Liver (tissue), 9 donors: ENCODE data around the gene OR6C4. TPM values are rescaled to one million over a fixed set of nuclear protein-coding genes. Genes with fewer than 3 reads are reported as not detected.

Source experiments
- DNase-seq: peaks from one replicate; pipeline ENCODE4 v3.0.0-alpha.2; 2017; ENCODE audit warnings: low spot score
- H3K27ac ChIP-seq, 2 donors: one replicate each; pipeline ENCODE4 v1.7.0; 2013; ENCODE audit warnings: inconsistent platforms in 2 of 2, low read length in 2 of 2, control low read depth in 1 of 2, low read depth in 1 of 2, mild to moderate bottlenecking in 1 of 2
- H3K27me3 ChIP-seq, 4 donors: one replicate each; pipeline versions ENCODE4 v1.6.1 to v1.7.0; 2013; ENCODE audit warnings: low read length in 3 of 4, inconsistent platforms in 1 of 4, mild to moderate bottlenecking in 1 of 4, moderate library complexity in 1 of 4; ENCODE audit not compliant: control insufficient read depth in 4 of 4, insufficient read depth in 4 of 4
- H3K36me3 ChIP-seq, 4 donors: one replicate each; pipeline versions ENCODE4 v1.6.1 to v1.7.0; 2013; ENCODE audit warnings: low read length in 3 of 4, mild to moderate bottlenecking in 3 of 4, low read depth in 1 of 4, moderate library complexity in 1 of 4; ENCODE audit not compliant: control insufficient read depth in 4 of 4, insufficient read depth in 3 of 4
- H3K4me1 ChIP-seq, 4 donors: one replicate each; pipeline versions ENCODE4 v1.6.1 to v1.7.0; 2013; ENCODE audit warnings: low read length in 3 of 4, mild to moderate bottlenecking in 3 of 4, moderate library complexity in 1 of 4; ENCODE audit not compliant: control insufficient read depth in 4 of 4, insufficient read depth in 4 of 4
- H3K4me3 ChIP-seq, 3 donors: one replicate each; pipeline versions ENCODE4 v1.6.1 to v1.7.0; 2013; ENCODE audit warnings: low read length in 3 of 3, control low read depth in 1 of 3, low read depth in 1 of 3, mild to moderate bottlenecking in 1 of 3
- H3K9ac ChIP-seq, 2 donors: one replicate each; pipeline ENCODE4 v1.7.0; 2013; ENCODE audit warnings: low read length in 2 of 2, mild to moderate bottlenecking in 2 of 2, moderate library complexity in 2 of 2, control low read depth in 1 of 2, low read depth in 1 of 2
- H3K9me3 ChIP-seq, 4 donors: one replicate each; pipeline versions ENCODE4 v1.6.1 to v1.7.0; 2013; ENCODE audit warnings: low read length in 3 of 4; ENCODE audit not compliant: control insufficient read depth in 4 of 4
- ATF3 ChIP-seq: IDR thresholded peaks from 2 replicates; pipeline ENCODE4 v1.6.1; 2016; ENCODE audit warnings: antibody characterized with exemption
- EGR1 ChIP-seq, 2 donors: IDR thresholded peaks; 2 replicates each; pipeline ENCODE4 v1.6.1; 2016 to 2018; ENCODE audit warnings: antibody characterized with exemption in 2 of 2, low read depth in 2 of 2
- FOXA1 ChIP-seq: IDR thresholded peaks from 2 replicates; pipeline ENCODE4 v1.6.1; 2016; ENCODE audit warnings: antibody characterized with exemption
- FOXA2 ChIP-seq: IDR thresholded peaks from 2 replicates; pipeline ENCODE4 v1.6.1; 2016; ENCODE audit warnings: antibody characterized with exemption
- GABPA ChIP-seq, 2 donors: IDR thresholded peaks in 1 of 2; conservative IDR thresholded peaks in 1 of 2; 2 replicates each; pipeline ENCODE4 v1.6.1; 2016; ENCODE audit warnings: antibody characterized with exemption in 2 of 2, mild to moderate bottlenecking in 1 of 2, moderate library complexity in 1 of 2
- HNF4A ChIP-seq, 2 donors: conservative IDR thresholded peaks; 2 replicates each; pipeline ENCODE4 v1.6.1; 2016; ENCODE audit warnings: antibody characterized with exemption in 2 of 2, mild to moderate bottlenecking in 2 of 2
- HNF4G ChIP-seq: IDR thresholded peaks from 2 replicates; pipeline ENCODE4 v1.6.1; 2016; ENCODE audit warnings: antibody characterized with exemption
- JUND ChIP-seq, 2 donors: IDR thresholded peaks; 2 replicates each; pipeline ENCODE4 v1.6.1; 2016; ENCODE audit warnings: antibody characterized with exemption in 2 of 2
- MAX ChIP-seq: IDR thresholded peaks from 2 replicates; pipeline ENCODE4 v1.6.1; 2016; ENCODE audit warnings: antibody characterized with exemption
- NR2F2 ChIP-seq: IDR thresholded peaks from 2 replicates; pipeline ENCODE4 v1.6.1; 2016; ENCODE audit warnings: antibody characterized with exemption
- RAD21 ChIP-seq, 2 donors: IDR thresholded peaks; 2 replicates each; pipeline ENCODE4 v1.6.1; 2016; ENCODE audit warnings: antibody characterized with exemption in 2 of 2, mild to moderate bottlenecking in 2 of 2
- SP1 ChIP-seq: IDR thresholded peaks from 2 replicates; pipeline ENCODE4 v1.6.1; 2018; ENCODE audit warnings: antibody characterized with exemption, mild to moderate bottlenecking
- TAF1 ChIP-seq: conservative IDR thresholded peaks from 2 replicates; pipeline ENCODE4 v1.6.1; 2016; ENCODE audit warnings: antibody characterized with exemption, mild to moderate bottlenecking
- YY1 ChIP-seq: IDR thresholded peaks from 2 replicates; pipeline ENCODE4 v1.6.1; 2016; ENCODE audit warnings: antibody characterized with exemption, mild to moderate bottlenecking
- WGBS: extraction: QIAGEN DNeasy Blood & Tissue Kit; methylation state at CpG from one replicate; pipeline ENCODE4 v1.1.7; 2013; 5-methylcytosine and 5-hydroxymethylcytosine counted together
- polyA plus RNA-seq, 2 donors: library from polyadenylated mRNA; stranded (reverse) in 1 of 2; unstranded in 1 of 2; fragments of 200-250 nt in 1 of 2; fragments of >200 nt in 1 of 2; fragmentation: Nextera tagmentation in 1 of 2; extraction: Ambion mirVana in 1 of 2; gene quantifications; one replicate each; pipeline versions ENCODE4 v1.2.1 to v1.2.3, GENCODE V29; 2013 to 2015
- total RNA-seq, 2 donors: library from RNA; depleted of rRNA; stranded (reverse); fragments of >200 nt; gene quantifications; one replicate each; pipeline ENCODE4 v1.2.3, GENCODE V29; 2014
- TF ChIP-seq, protein P1 (sequence below): IDR thresholded peaks from 2 replicates; pipeline ENCODE4 v1.6.1; 2016; ENCODE audit warnings: antibody characterized with exemption
- TF ChIP-seq, protein P2 (sequence below): fragments of 150-350 bp; IDR thresholded peaks from 2 replicates; pipeline ENCODE4 v1.5.1; 2017; ENCODE audit warnings: improper control_type of control experiment, low read depth, low read length; ENCODE audit not compliant: missing input control
- TF ChIP-seq, protein P3 (sequence below): IDR thresholded peaks from 2 replicates; pipeline ENCODE4 v1.6.1; 2016; ENCODE audit warnings: antibody characterized with exemption, mild to moderate bottlenecking
- donor health status: healthy.
- donor health status: healthy.
- donor health status: healthy.
- donor health status: healthy.
- donor health status: healthy.

Gene OR6C4
- total and polyA plus RNA-seq, 4 donors: not detected

DNA sequence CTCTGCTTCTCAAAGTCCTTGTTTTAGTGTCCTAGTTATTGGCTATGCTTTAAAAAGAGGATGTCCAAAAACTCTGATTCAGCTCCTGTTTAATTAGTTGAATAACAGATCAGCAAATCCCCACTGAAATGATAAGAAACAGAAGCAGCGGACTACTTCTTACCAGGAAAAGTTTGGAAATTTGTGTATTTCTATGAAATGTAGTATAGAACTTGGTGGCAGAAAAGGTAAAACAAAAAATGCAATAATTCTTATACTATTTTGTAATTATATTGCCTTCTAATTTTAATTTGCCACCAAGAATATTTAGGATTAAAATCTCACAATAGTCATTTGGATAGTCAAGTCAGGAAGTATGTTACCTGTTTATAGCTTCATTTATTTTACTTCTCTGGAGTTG lies 22.8 kb downstream of the OR6C4 start, which contains the start of gene OR2AP1:
Gene OR2AP1 (plus strand): TSS at position 301 of the 400 bp plus-strand sequence. CDS start 1,947 bp downstream, outside the sequence.
- no peak within 1 kb of the TSS for H3K4me3 ChIP-seq
- DNase-seq: no peak
- no peaks in the 10 kb centered on the region for H3K4me1 ChIP-seq
- no peaks in the 10 kb centered on the region for H3K36me3 ChIP-seq
- no peak within 1 kb of the TSS for H3K9ac ChIP-seq
- no peak within 1 kb of the TSS for H3K27ac ChIP-seq
- WGBS: 96% methylated on average over 1 of the region's 1 CpG
- peaks cover 0 to 4% (median 0%) of the 10 kb centered on the region in 4 donors for H3K27me3 ChIP-seq
- TF ChIP-seq TAF1 (no peak), FOXA2 (no peak), NR2F2 (no peak), JUND (IDR thresholded peaks at IDR 0.05) (no peak), YY1 (no peak), EGR1 (IDR thresholded peaks at IDR 0.05; ENCODE audit: low read depth in 2 of 2) (no peak), HNF4G (no peak), HNF4A (conservative IDR thresholded peaks at IDR 0.05) (no peak), MAX (no peak), FOXA1 (no peak), RAD21 (IDR thresholded peaks at IDR 0.05) (no peak), ATF3 (no peak)
- TF ChIP-seq, protein P1, sequence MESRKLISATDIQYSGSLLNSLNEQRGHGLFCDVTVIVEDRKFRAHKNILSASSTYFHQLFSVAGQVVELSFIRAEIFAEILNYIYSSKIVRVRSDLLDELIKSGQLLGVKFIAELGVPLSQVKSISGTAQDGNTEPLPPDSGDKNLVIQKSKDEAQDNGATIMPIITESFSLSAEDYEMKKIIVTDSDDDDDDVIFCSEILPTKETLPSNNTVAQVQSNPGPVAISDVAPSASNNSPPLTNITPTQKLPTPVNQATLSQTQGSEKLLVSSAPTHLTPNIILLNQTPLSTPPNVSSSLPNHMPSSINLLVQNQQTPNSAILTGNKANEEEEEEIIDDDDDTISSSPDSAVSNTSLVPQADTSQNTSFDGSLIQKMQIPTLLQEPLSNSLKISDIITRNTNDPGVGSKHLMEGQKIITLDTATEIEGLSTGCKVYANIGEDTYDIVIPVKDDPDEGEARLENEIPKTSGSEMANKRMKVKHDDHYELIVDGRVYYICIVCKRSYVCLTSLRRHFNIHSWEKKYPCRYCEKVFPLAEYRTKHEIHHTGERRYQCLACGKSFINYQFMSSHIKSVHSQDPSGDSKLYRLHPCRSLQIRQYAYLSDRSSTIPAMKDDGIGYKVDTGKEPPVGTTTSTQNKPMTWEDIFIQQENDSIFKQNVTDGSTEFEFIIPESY: no peak
- TF ChIP-seq, protein P2, sequence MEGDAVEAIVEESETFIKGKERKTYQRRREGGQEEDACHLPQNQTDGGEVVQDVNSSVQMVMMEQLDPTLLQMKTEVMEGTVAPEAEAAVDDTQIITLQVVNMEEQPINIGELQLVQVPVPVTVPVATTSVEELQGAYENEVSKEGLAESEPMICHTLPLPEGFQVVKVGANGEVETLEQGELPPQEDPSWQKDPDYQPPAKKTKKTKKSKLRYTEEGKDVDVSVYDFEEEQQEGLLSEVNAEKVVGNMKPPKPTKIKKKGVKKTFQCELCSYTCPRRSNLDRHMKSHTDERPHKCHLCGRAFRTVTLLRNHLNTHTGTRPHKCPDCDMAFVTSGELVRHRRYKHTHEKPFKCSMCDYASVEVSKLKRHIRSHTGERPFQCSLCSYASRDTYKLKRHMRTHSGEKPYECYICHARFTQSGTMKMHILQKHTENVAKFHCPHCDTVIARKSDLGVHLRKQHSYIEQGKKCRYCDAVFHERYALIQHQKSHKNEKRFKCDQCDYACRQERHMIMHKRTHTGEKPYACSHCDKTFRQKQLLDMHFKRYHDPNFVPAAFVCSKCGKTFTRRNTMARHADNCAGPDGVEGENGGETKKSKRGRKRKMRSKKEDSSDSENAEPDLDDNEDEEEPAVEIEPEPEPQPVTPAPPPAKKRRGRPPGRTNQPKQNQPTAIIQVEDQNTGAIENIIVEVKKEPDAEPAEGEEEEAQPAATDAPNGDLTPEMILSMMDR: no peak
- TF ChIP-seq, protein P3, sequence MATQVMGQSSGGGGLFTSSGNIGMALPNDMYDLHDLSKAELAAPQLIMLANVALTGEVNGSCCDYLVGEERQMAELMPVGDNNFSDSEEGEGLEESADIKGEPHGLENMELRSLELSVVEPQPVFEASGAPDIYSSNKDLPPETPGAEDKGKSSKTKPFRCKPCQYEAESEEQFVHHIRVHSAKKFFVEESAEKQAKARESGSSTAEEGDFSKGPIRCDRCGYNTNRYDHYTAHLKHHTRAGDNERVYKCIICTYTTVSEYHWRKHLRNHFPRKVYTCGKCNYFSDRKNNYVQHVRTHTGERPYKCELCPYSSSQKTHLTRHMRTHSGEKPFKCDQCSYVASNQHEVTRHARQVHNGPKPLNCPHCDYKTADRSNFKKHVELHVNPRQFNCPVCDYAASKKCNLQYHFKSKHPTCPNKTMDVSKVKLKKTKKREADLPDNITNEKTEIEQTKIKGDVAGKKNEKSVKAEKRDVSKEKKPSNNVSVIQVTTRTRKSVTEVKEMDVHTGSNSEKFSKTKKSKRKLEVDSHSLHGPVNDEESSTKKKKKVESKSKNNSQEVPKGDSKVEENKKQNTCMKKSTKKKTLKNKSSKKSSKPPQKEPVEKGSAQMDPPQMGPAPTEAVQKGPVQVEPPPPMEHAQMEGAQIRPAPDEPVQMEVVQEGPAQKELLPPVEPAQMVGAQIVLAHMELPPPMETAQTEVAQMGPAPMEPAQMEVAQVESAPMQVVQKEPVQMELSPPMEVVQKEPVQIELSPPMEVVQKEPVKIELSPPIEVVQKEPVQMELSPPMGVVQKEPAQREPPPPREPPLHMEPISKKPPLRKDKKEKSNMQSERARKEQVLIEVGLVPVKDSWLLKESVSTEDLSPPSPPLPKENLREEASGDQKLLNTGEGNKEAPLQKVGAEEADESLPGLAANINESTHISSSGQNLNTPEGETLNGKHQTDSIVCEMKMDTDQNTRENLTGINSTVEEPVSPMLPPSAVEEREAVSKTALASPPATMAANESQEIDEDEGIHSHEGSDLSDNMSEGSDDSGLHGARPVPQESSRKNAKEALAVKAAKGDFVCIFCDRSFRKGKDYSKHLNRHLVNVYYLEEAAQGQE: no peak
- peaks cover 11 to 14% (median 14%) of the 10 kb centered on the region in 4 donors for H3K9me3 ChIP-seq

DNA sequence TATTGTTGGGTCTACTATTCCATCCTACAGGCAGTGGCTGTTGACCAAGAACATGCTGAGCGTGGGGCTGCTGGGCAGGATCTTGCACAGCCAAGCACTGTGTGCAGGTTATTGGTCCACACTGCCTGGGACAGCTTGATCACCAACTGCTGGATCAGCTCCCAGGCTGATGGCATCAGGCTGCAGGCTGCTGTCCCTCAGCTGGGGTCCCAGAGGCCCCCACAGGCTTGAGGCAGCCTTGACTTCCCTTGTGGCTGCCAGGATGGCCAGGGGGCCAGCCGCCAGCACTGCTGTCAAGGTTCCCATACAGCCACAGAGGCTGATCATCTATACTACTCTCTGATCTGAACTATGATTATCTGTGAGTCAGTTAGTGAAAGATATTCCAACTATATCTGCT lies 32.7 kb downstream of the OR6C4 start:
- DNase-seq: no peak
- H3K9ac ChIP-seq: no peak overlapping the region
- H3K27me3 ChIP-seq: peaks cover 0 to 5% (median 0%) of the 10 kb centered on the region in 4 donors
- TF ChIP-seq JUND (IDR thresholded peaks at IDR 0.05) (no peak), SP1 (no peak), GABPA (IDR thresholded peaks at IDR 0.05 in 1 of 2, conservative IDR thresholded peaks at IDR 0.05 in 1 of 2) (no peak), EGR1 (IDR thresholded peaks at IDR 0.05; ENCODE audit: low read depth in 2 of 2) (no peak), FOXA1 (no peak), FOXA2 (no peak), HNF4G (no peak), HNF4A (conservative IDR thresholded peaks at IDR 0.05) (no peak)
- TF ChIP-seq, protein P2: no peak
- TF ChIP-seq, protein P1: no peak
- peaks cover 0 to 4% (median 2%) of the 10 kb centered on the region in 4 donors for H3K9me3 ChIP-seq
- H3K4me1 ChIP-seq: no peaks in the 10 kb centered on the region
- no peaks in the 10 kb centered on the region for H3K36me3 ChIP-seq
- 96% methylated on average over 2 of the region's 2 CpGs for WGBS
- H3K4me3 ChIP-seq: no peak overlapping the region
- no peak overlapping the region for H3K27ac ChIP-seq
